GM18861 (cell line): ENCODE data around the gene IL4.
"Not testable (repeated sequence)": the region's sequence is repeated elsewhere in the genome, so short reads cannot be mapped to it uniquely, and the experiment has no call there.

Experiments used
- ATAC-seq: cut with Tn5 transposase; IDR thresholded peaks from one replicate; pipeline ENCODE4 v1.9.1; 2021; ENCODE audit not compliant: unreplicated experiment

IL4 gene

DNA sequence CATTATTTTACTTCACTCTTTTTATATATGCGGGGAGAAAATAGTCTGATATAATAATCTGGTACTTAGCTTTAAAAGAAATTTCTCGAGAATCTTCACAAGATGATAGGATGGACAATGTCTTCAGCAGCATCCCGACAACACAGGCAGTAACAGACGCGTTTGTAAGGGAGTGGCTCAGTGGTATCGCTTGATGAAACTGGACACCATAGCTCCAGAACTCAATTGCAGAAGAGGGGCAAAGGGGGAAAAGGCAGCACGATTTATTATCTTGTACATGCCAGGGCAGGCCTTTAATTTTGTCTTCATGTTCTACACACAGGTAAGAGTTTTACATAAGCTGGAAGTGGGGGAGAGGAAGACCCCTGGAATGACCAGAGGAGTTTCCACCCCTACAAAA, 15.7 kb downstream of the IL4 start:
- no peak for ATAC-seq

GRCh38 chr5:132690156-132690555, 16.4 kb downstream of the IL4 start:
- no peak for ATAC-seq

DNA sequence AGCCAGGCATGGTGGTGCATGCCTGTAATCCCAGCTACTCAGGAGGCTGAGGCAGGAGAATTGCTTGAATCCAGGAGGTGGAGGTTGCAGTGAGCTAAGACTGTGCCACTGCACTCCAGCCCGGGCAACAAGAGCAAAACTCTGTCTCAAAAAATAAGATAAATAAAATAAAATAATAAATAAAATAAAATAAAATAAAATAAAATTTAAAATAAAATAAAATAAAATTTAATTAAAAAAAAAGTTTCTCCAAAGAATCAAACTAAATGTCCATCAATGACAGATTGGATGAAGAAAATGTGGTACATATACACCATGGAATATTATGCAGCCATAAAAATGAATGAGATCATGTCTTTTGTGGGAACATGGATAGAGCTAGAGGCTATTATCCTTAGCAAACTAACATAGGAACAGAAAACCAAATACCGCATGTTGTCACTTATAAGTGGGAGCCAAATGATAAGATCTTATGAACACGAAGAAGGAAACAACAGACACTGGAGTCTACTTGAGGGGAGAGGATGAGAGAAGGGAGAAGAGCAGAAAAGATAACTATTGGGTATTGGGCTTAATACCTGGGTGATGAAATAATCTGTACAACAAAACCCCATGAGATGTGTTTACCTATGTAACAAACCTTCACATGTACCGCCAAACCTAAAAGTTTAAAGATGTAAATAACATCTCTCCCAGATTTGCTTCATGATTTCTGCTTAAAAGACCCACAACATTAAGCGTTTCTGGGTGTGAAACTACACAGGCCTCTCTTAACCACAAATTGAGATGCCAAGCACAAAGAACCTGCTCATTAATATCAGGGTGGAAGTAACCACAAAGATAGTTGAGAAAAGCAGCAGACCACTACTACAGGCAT, 18.2 kb downstream of the IL4 start:
- not testable (repeated sequence) for ATAC-seq

DNA sequence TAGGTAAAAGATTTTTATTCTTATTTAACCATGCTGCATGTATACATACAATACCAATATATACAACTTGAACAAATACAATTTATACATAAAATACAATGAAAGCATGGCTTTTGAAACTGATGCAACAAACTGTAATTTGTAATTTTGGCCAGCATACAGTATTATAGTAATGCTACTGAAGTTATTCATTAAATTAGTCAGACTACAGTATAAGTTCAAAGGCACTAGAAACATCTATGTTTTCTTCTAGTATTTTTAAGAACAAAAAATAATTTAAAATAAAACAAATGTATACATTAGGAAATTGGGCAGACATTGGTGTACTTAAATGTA, 18.8 kb downstream of the IL4 start:
- ATAC-seq = no peak

GRCh38 chr5:132695956-132696355, 22.2 kb downstream of the IL4 start:
- ATAC-seq = no peak

GRCh38 chr5:132704875-132705274, 31.1 kb downstream of the IL4 start:
- no peak for ATAC-seq

GRCh38 chr5:132708645-132709044, 34.9 kb downstream of the IL4 start:
- ATAC-seq = no peak

GRCh38 chr5:132714456-132715307, 40.9 kb downstream of the IL4 start:
- ATAC-seq = no peak

GRCh38 chr5:132718544-132719312, 44.9 kb downstream of the IL4 start:
- no peak for ATAC-seq

DNA sequence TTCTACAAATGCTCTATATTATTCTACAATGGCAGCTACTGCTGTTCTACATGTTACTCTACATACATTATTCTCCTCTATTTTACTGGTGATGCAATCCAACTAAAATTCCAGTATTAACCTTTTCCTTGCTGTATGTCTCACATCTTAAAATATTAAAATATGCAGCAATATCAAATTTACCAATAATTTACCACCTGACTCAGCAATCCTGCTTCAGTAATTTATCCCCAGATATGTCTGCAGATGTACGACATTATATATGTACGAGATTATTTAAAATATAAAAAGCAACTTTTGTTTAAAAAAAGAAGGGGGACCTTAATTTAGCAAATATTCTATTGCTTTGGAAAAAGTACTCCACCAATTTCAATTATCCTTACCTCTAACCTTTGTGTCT, 52.0 kb downstream of the IL4 start:
- no peak for ATAC-seq

DNA sequence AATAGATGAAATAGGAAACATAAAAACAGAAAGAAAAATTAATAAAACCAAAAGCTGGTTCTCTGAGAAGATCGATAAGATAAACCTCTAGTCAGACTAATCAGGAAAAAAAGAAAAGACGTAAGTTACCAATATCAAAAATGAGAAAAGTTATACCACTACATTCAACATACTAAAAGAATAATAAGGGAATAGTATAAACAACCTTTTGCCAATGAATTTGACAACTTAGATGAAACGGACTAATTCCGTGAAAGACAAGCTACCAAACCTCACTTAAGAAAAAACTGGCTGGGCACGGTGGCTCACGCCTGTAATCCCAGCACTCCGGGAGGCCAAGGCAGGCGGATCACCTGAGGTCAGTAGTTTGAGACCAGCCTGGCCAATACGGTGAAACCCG, 56.1 kb downstream of the IL4 start:
- no peak for ATAC-seq
